ENCODE measurements around the gene TRMT13. TPM values are rescaled to one million over a fixed set of nuclear protein-coding genes. Genes with fewer than 3 reads are reported as not detected.

TRMT13 gene
- polyA plus RNA-seq, 1 experiment, result 6.2 TPM

- no peak for DNase-seq (ENCODE audit: low read depth)
- ChIA-PET CTCF (interaction anchor here (1.5 kb wide), 1 partner anchor 43 kb away, joined by 3 read pairs; no protein-coding TSS in a partner anchor), POLR2A (no interaction called here)
- Histone ChIP-seq H3K36me3 (ENCODE audit: control insufficient read depth, insufficient read depth, low read length) (peaks cover 5% of the 10 kb centered on the region), H3K27me3 (ENCODE audit: control insufficient read depth, insufficient read depth, low read length) (no peaks in the 10 kb centered on the region), H3K4me3 (ENCODE audit: low read depth, low read length) (no peak overlapping the region)
- no peak for TF ChIP-seq CTCF (IDR thresholded peaks at IDR 0.05; ENCODE audit: insufficient read depth, low read depth, low read length)
Measured at GRCh38 chr1:100137602-100138001, 4.6 kb downstream of the TRMT13 start.

- TF ChIP-seq CTCF (IDR thresholded peaks at IDR 0.05; ENCODE audit: insufficient read depth, low read depth, low read length), result no peak
- no peaks in the 10 kb centered on the region for H3K27me3 ChIP-seq (ENCODE audit: control insufficient read depth, insufficient read depth, low read length)
- CTCF ChIA-PET, result no interaction called here
- no peak overlapping the region for H3K4me3 ChIP-seq (ENCODE audit: low read depth, low read length)
- POLR2A ChIA-PET, result no interaction called here
- H3K36me3 ChIP-seq (ENCODE audit: control insufficient read depth, insufficient read depth, low read length), result peaks cover 5% of the 10 kb centered on the region
- no peak for DNase-seq (ENCODE audit: low read depth)
Measured at GRCh38 chr1:100141192-100141591, 8.2 kb downstream of the TRMT13 start.

- CTCF ChIA-PET, result no interaction called here
Measured at GRCh38 chr1:100142343-100142742, 9.4 kb downstream of the TRMT13 start.

GRCh38 chr1:100145116-100145515 is 12.2 kb downstream of the TRMT13 start:
- Histone ChIP-seq H3K4me3 (ENCODE audit: low read depth, low read length) (no peak overlapping the region), H3K36me3 (ENCODE audit: control insufficient read depth, insufficient read depth, low read length) (peaks cover 8% of the 10 kb centered on the region), H3K27me3 (ENCODE audit: control insufficient read depth, insufficient read depth, low read length) (no peaks in the 10 kb centered on the region)
- ChIA-PET CTCF (no interaction called here), POLR2A (no interaction called here)
- TF ChIP-seq CTCF (IDR thresholded peaks at IDR 0.05; ENCODE audit: insufficient read depth, low read depth, low read length), result no peak
- DNase-seq (ENCODE audit: low read depth), result no peak

More at GRCh38 chr1:100142343-100142742, 9.4 kb downstream of the TRMT13 start:
- no peaks in the 10 kb centered on the region for H3K27me3 ChIP-seq (ENCODE audit: control insufficient read depth, insufficient read depth, low read length)
- DNase-seq (ENCODE audit: low read depth), result no peak
- H3K36me3 ChIP-seq (ENCODE audit: control insufficient read depth, insufficient read depth, low read length), result peaks cover 6% of the 10 kb centered on the region
- H3K4me3 ChIP-seq (ENCODE audit: low read depth, low read length), result no peak overlapping the region
- TF ChIP-seq CTCF (IDR thresholded peaks at IDR 0.05; ENCODE audit: insufficient read depth, low read depth, low read length), result no peak
- POLR2A ChIA-PET, result no interaction called here

- Histone ChIP-seq H3K36me3 (ENCODE audit: control insufficient read depth, insufficient read depth, low read length) (peaks cover 3% of the 10 kb centered on the region), H3K4me3 (ENCODE audit: low read depth, low read length) (no peak overlapping the region), H3K27me3 (ENCODE audit: control insufficient read depth, insufficient read depth, low read length) (no peaks in the 10 kb centered on the region)
- no peak for TF ChIP-seq CTCF (IDR thresholded peaks at IDR 0.05; ENCODE audit: insufficient read depth, low read depth, low read length)
- ChIA-PET CTCF (interaction anchor here (0.9 kb wide), 1 partner anchor 10 kb away, joined by 3 read pairs; no protein-coding TSS in a partner anchor), POLR2A (no interaction called here)
- DNase-seq (ENCODE audit: low read depth), result no peak
Measured at GRCh38 chr1:100146958-100147357, 14.0 kb downstream of the TRMT13 start.
